Esophagus (tissue), 2 donors: Measurements from ENCODE around the gene PDE2A. TPM values are rescaled to one million over a fixed set of nuclear protein-coding genes. Genes with fewer than 3 reads are reported as not detected.

ENCODE experiments used
- H3K27ac ChIP-seq, 2 donors: one replicate each; pipeline ENCODE4 v1.5.1; 2013; ENCODE audit warnings: low read depth in 2 of 2, mild to moderate bottlenecking in 2 of 2, inconsistent platforms in 1 of 2, low read length in 1 of 2, moderate library complexity in 1 of 2
- H3K27me3 ChIP-seq, 2 donors: one replicate each; pipeline ENCODE4 v1.6.1; 2013; ENCODE audit warnings: low read length in 2 of 2, control low read depth in 1 of 2, mild to moderate bottlenecking in 1 of 2; ENCODE audit not compliant: insufficient read depth in 2 of 2, control insufficient read depth in 1 of 2
- H3K36me3 ChIP-seq, 2 donors: one replicate each; pipeline ENCODE4 v1.6.1; 2013; ENCODE audit warnings: low read length in 1 of 2; ENCODE audit not compliant: control insufficient read depth in 2 of 2, insufficient read depth in 2 of 2
- H3K4me1 ChIP-seq, 2 donors: one replicate each; pipeline ENCODE4 v1.6.1; 2013; ENCODE audit warnings: low read length in 1 of 2; ENCODE audit not compliant: control insufficient read depth in 2 of 2, insufficient read depth in 2 of 2
- H3K4me3 ChIP-seq, 2 donors: one replicate each; pipeline ENCODE4 v1.5.1; 2013; ENCODE audit warnings: low read length in 2 of 2, mild to moderate bottlenecking in 2 of 2, low read depth in 1 of 2, moderate library complexity in 1 of 2
- H3K9me3 ChIP-seq, 2 donors: one replicate each; pipeline ENCODE4 v1.6.1; 2013; ENCODE audit warnings: mild to moderate bottlenecking in 2 of 2, low read depth in 1 of 2, low read length in 1 of 2, moderate library complexity in 1 of 2; ENCODE audit not compliant: control insufficient read depth in 2 of 2, insufficient read depth in 1 of 2
- WGBS, 2 donors: extraction: QIAGEN DNeasy Blood & Tissue Kit; methylation state at CpG; one replicate each; pipeline ENCODE4 v1.1.7; 2013; 5-methylcytosine and 5-hydroxymethylcytosine counted together
- polyA plus RNA-seq, 2 donors: library from polyadenylated mRNA; stranded (reverse); fragments of 200-250 nt; gene quantifications; one replicate each; pipeline ENCODE4 v1.2.3, GENCODE V29; 2013
- donor health status: healthy with polysubstance abuse.
- donor health status: Bipolar disorder and iron deficiency.

Gene PDE2A
- 1 to 10 TPM; 6.9 to 7.6 TPM for polyA plus RNA-seq

- H3K36me3 ChIP-seq: no peaks in the 10 kb centered on the region
- H3K4me3 ChIP-seq: no peak within 1 kb of the TSS
- H3K4me1 ChIP-seq: peaks cover 0 to 4% of the 10 kb centered on the region in 2 donors
- H3K27ac ChIP-seq: no peak within 1 kb of the TSS
- peaks cover 0 to 17% of the 10 kb centered on the region in 2 donors for H3K27me3 ChIP-seq
- 9 to 10% methylated on average over 21 of the region's 21 CpGs for WGBS, 2 donors
- H3K9me3 ChIP-seq: no peaks in the 10 kb centered on the region
Observed at GRCh38 chr11:72673943-72674828, at the start of gene PDE2A. PDE2A (minus strand) TSS chr11:72674422; CDS start chr11:72674207, 215 bp downstream.

- H3K4me1 ChIP-seq: peaks cover 16 to 20% of the 10 kb centered on the region in 2 donors
Observed at GRCh38 chr11:72723508-72723907, 49.3 kb upstream of the PDE2A start.

GRCh38 chr11:72722050-72722748 lies 48.0 kb upstream of the PDE2A start:
- Histone ChIP-seq H3K27me3 (no peaks in the 10 kb centered on the region), H3K4me1 (peaks cover 16 to 20% of the 10 kb centered on the region in 2 donors), H3K4me3 (peak overlapping the region; percentile 64 to 85), H3K9me3 (no peaks in the 10 kb centered on the region), H3K36me3 (peaks cover 0 to 9% of the 10 kb centered on the region in 2 donors), H3K27ac (peak overlapping the region; percentile 94 to 98)
- 0% methylated on average over 10 of the region's 10 CpGs for WGBS, 2 donors

More at GRCh38 chr11:72723508-72723907, 49.3 kb upstream of the PDE2A start:
- Histone ChIP-seq H3K27ac (peak overlapping the region in 1 of 2 donors; percentile 50), H3K36me3 (peaks cover 0 to 5% of the 10 kb centered on the region in 2 donors), H3K4me3 (no peak overlapping the region), H3K27me3 (no peaks in the 10 kb centered on the region), H3K9me3 (no peaks in the 10 kb centered on the region)
- 61% methylated on average over 9 of the region's 9 CpGs for WGBS, 2 donors

GRCh38 chr11:72721689-72722049 lies 47.4 kb upstream of the PDE2A start:
- 0 to 2% methylated on average over 13 of the region's 13 CpGs for WGBS, 2 donors
- Histone ChIP-seq H3K4me1 (peaks cover 16 to 20% of the 10 kb centered on the region in 2 donors), H3K9me3 (no peaks in the 10 kb centered on the region), H3K36me3 (peaks cover 3 to 12% of the 10 kb centered on the region in 2 donors), H3K27me3 (no peaks in the 10 kb centered on the region), H3K27ac (peak overlapping the region; percentile 94 to 98), H3K4me3 (peak overlapping the region; percentile 64 to 85)

- Histone ChIP-seq H3K9me3 (no peaks in the 10 kb centered on the region), H3K4me3 (peak overlapping the region; percentile 64 to 85), H3K36me3 (peaks cover 5 to 15% of the 10 kb centered on the region in 2 donors), H3K27me3 (no peaks in the 10 kb centered on the region), H3K4me1 (peaks cover 16 to 20% of the 10 kb centered on the region in 2 donors), H3K27ac (peak overlapping the region; percentile 94 to 98)
- WGBS, 2 donors: 4 to 8% methylated on average over 3 of the region's 3 CpGs
Observed at GRCh38 chr11:72721276-72721675, 47.1 kb upstream of the PDE2A start.

GRCh38 chr11:72720784-72721183 lies 46.6 kb upstream of the PDE2A start:
- no peaks in the 10 kb centered on the region for H3K27me3 ChIP-seq
- no peaks in the 10 kb centered on the region for H3K9me3 ChIP-seq
- peak overlapping the region in 1 of 2 donors; percentile 98 for H3K27ac ChIP-seq
- H3K36me3 ChIP-seq: peaks cover 5 to 15% of the 10 kb centered on the region in 2 donors
- H3K4me1 ChIP-seq: peaks cover 16 to 20% of the 10 kb centered on the region in 2 donors
- H3K4me3 ChIP-seq: peak overlapping the region; percentile 64 to 85
- WGBS, 2 donors: 47 to 57% methylated on average over 4 of the region's 4 CpGs

- peaks cover 5 to 15% of the 10 kb centered on the region in 2 donors for H3K36me3 ChIP-seq
- H3K4me3 ChIP-seq: peak overlapping the region in 1 of 2 donors; percentile 2
- H3K9me3 ChIP-seq: no peaks in the 10 kb centered on the region
- WGBS, 2 donors: 58 to 69% methylated on average over 3 of the region's 3 CpGs
- peak overlapping the region in 1 of 2 donors; percentile 24 for H3K27ac ChIP-seq
- H3K27me3 ChIP-seq: no peaks in the 10 kb centered on the region
- H3K4me1 ChIP-seq: peaks cover 16 to 22% of the 10 kb centered on the region in 2 donors
Observed at GRCh38 chr11:72720047-72720446, 45.8 kb upstream of the PDE2A start.

- Histone ChIP-seq H3K4me1 (peaks cover 16 to 23% of the 10 kb centered on the region in 2 donors), H3K27ac (no peak overlapping the region), H3K27me3 (no peaks in the 10 kb centered on the region), H3K36me3 (peaks cover 5 to 15% of the 10 kb centered on the region in 2 donors), H3K4me3 (peak overlapping the region in 1 of 2 donors; percentile 2), H3K9me3 (no peaks in the 10 kb centered on the region)
- 71 to 76% methylated on average over 4 of the region's 4 CpGs for WGBS, 2 donors
Observed at GRCh38 chr11:72719551-72719950, 45.3 kb upstream of the PDE2A start.

- H3K4me3 ChIP-seq: no peak overlapping the region
- H3K9me3 ChIP-seq: no peaks in the 10 kb centered on the region
- no peaks in the 10 kb centered on the region for H3K27me3 ChIP-seq
- 25 to 33% methylated on average over 2 of the region's 2 CpGs for WGBS, 2 donors
- H3K36me3 ChIP-seq: peaks cover 5 to 17% of the 10 kb centered on the region in 2 donors
- peaks cover 16 to 22% of the 10 kb centered on the region in 2 donors for H3K4me1 ChIP-seq
- H3K27ac ChIP-seq: no peak overlapping the region
Observed at GRCh38 chr11:72719144-72719543, 44.9 kb upstream of the PDE2A start.
